HG03342 (cell line): ENCODE results near the gene CTSE.
A peak's percentile ranks its signal among the peaks of the same experiment; 100 is the strongest.
"Not testable (repeated sequence)": the region's sequence is repeated elsewhere in the genome, so short reads cannot be mapped to it uniquely, and the experiment has no call there.

ENCODE experiments used
- ATAC-seq: cut with Tn5 transposase; IDR thresholded peaks from one replicate; pipeline ENCODE4 v1.9.1; 2021; ENCODE audit warnings: mild to moderate bottlenecking, moderate library complexity; ENCODE audit not compliant: unreplicated experiment

Gene CTSE

DNA sequence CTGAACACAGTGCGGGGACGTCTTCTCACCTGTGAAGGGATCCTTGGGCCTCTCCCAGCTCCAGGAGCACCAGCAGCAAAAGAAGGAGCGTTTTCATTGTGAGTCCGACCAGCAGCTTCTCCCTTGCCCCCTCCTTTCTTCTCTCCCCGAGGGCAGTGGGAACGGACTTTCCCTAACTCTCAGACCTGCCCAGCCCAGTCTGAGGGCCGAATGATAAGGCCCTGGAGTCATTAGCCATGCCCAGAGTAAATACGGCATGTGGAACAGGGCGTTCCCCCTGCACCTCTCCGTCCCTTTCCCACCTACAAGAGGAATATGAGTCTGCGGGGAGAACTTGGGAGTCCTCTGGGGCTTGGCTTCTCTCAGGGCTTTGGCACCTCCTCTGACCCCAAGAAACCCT is at the start of gene CTSE:
CTSE (minus strand) TSS at position 201 of the 400 bp plus-strand sequence; CDS start at position 97, 104 bp downstream.
- ATAC-seq, result no peak

DNA sequence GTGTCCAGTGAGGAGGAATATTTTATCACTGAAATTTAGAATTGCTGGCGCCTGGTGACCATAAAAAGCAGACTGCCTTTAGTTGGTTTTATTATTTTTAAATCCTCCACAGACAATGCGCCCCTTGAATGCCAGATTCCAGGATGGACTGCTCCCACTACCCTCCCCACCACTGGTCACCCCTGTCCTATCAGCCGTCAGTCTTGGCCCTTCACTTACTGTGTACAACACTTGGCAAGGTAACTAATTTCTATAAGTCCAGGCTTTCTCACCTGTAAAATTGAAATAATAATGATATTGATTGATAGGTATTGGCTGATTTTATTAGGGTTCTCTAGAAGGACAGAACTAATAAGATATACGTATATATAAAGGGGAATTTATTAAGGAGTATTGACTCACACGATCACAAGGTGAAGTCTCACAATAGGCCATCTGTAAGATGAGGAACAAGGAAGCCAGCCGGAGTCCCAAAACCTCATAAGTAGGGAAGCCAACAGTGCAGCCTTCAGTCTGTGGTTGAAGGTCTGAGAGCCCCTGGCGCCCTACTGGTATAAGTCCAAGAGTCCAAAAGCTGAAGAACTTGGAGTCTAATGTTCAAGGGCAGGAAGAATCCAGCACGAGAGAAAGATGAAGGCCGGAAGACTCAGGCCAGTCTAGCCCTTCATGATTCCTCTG is 47.1 kb upstream of the CTSE start:
- ATAC-seq, result no peak

DNA sequence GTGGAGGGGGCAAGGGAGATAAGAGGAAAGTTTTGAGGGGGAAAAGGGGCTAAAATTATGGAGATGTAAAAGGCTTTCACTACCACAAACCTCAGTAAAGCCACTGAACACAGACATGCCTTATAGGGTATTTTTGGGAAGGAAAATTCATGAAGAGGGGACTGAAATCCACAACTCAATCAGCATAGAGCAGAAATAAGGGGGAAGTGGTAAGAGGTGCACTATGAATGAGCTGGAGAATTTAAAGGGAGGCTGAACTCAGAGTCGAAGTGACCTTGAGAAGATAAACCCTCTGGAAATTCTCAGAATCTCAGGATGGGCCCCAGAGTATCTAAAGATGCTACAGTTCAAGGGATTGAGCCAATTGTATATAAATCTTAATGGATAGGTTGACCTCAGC is 44.6 kb upstream of the CTSE start:
- ATAC-seq, result no peak

DNA sequence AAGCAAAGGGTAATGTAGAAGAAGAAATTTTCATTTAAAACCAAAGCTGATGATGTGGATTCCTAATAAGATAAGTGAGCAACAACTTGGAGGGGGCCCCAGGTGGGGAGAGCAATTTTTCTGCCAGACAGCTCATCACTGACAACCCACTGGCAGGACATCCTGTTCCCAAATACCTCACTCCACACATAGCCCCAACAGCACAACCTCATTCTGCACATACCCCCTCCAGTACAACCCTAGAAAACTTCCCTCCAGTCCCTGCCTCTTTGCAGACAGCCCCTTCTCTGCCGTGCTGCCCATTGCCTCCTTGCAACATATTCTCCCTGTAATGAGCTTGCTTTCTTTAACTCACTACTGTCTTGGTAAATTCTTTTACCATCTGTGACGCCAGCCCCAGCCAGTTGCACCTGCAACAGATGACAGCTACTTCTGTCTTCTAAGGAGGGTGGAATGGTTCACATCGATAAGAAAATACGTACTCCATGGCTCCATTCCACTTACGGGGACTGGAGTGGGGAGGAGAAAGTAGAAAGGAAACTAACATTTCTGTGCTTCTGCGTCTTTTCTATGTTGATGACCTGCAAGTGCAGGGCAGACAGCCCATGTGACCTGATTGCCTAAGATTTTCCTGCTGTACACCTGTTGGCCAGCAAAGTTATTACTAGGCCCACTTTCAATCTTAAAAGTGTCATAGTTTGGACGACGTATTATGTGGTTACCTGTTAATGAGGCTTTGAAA is 44.0 kb upstream of the CTSE start:
- ATAC-seq, result no peak

DNA sequence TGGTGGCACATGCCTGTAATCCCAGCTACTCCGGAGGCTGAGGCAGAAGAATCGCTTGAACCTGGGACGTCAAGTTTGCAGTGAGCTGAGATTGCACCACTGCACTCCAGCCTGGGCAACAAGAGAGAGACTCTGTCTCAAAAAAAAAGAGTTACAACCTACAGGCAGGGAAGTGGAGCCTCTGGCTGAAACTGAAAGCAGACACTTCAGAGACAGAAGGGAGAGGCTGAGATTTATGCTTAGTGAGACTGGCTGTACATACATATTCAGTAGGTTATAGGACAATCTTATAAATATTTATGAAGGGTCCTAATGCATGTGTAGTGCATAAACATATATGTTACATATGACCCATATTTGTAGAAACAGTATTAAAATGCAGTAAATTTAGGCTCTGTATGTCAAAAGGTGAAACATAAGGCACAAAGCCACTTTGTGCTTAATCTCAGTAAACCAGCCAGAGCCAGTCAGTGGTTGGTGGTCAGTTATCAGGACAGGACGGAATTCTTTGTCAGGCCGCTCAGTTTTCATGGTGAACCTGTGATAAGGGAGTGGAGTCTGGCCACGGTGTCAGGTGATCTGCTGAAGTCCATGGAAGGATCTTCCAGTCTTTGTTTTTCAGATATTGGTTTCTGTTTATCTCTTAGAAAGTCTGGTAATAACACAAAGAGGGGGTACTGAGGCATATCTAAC is 42.9 kb upstream of the CTSE start:
- peak; percentile 77 for ATAC-seq

DNA sequence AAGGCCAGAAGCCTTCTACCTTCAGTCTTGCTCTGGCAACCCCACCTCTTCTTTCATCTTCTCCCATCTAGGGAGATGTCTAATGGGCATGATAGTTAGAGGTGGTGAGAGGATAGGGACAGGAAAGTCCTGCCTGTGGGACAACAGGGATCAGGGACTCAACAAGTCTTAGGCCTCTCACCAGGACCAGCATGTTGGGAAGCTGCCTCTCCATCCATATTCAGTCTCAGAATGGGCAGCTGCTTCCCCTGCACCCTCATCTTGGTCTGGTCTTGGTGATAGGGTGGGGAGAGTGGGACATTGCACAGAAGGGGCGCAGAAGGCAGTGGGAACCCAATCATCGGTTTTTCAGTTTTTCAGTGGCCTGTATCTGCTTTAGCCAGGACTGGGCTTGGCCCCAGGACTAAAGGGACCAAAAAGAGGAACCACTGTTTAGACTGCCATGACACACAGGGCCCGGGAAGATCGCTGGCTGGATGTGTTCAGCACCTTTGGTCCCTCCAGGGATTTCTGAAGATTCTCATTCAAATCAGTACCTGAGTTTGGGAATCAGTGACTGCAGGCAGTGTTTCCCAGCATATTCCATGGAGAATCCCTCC is 42.0 kb upstream of the CTSE start:
- ATAC-seq, result no peak

DNA sequence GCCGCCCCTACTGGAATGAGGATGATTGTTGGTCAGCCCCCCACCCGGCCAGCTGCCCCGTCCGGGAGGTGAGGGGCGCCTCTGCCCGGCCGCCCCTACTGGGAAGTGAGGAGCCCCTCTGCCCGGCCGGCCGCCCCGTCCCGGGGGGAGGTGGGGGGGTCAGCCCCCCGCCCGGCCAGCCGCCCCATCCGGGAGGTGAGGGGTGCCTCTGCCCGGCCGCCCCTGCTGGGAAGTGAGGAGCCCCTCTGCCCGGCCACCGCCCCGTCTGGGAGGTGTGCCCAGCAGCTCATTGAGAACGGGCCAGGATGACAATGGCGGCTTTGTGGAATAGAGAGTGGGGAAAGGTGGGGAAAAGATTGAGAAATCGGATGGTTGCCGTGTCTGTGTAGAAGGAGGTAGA is 40.8 kb upstream of the CTSE start:
- ATAC-seq, result not testable (repeated sequence)

DNA sequence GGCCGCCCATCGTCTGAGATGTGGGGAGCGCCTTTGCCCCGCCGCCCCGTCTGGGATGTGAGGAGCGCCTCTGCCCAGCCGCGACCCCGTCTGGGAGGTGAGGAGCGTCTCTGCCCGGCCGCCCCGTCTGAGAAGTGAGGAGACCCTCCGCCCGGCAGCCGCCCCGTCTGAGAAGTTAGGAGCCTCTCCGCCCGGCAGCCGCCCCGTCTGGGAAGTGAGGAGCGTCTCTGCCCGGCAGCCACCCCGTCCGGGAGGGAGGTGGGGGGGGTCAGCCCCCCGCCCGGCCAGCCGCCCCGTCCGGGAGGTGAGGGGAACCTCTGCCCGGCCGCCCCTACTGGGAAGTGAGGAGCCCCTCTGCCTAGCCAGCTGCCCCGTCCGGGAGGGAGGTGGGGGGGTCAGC is 40.3 kb upstream of the CTSE start:
- ATAC-seq, result not testable (repeated sequence)

DNA sequence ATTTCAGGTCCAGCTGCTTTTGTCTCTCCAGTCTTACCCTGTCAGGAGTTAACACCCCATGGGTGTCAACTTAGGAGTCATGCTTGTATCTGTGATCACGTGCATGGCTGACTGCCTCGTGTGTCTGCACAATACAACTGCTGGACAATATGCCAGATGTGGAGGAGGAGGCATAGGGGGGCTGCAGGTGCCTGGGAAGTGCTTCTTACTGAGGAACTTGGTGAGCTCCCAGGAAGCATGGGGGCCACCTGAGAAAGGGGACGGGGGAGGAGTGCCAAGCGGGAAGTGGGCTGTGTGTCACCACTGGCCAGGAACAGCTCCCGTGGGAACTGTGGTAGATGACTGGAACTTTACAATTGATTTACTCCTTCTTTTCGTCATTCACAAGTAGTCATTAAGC is 38.8 kb upstream of the CTSE start:
- no peak for ATAC-seq

DNA sequence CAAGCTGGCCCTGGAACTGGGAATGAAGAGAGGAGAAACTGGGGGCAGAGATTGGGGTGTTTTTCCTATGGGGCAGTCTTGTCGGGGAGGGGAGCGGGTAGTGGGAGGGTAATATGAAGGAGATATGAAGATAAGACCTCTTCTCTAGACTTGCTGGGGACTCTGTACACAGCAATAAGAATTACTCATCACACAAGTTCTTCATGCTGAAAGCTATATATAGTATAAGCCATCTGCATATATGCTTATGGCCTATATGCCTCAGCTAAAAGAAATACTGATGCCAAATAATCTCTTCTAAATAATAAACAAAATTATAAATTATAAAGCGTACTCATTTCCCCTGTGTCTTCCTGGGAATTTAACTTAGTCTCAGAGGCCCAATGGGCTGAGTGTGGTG is 37.1 kb upstream of the CTSE start:
- ATAC-seq, result no peak

DNA sequence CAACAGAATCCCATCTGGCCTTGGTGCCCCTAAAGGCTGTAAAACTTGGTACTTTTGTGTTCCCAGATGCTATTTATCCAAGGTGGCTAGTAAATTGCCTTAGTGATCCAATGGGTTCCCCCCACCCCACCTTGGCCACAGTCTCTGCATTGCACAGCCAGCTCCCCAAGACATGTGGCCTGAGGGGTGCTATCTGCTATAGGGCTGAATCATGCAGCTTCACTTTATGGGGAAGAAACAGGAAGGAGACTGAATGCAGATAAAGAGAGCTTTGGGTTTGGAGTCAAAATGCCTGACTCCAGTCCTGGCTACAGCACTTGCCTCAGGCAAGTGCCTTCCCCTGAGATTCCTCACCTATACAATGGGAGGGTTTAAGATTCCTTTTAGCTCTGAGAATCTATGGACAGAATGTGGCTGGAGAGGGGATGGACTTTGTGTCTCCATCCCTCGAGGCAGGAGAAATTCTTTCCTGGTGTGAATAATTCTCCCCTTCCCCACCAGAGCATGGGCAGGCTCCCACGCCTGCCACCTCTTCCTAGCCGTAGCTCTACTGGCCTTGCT is 35.7 kb upstream of the CTSE start:
- no peak for ATAC-seq

DNA sequence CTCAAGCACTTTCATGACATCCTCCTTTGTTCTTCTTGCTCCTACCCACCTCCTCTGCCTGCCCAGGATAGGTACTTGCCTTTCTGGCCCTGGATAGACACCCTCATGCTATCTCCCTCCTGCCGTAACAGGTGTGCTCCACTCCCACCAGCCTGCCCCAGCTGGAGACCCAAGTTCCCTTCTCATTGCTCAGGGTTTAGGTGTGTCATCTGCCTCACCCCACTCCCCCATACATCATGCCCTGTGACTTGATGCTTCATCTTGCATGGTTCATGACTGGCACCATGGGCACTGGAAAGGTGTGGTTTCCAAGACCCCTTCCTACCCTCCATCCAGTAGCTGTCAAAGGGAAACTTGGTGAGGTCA is 35.2 kb upstream of the CTSE start:
- ATAC-seq, result no peak

DNA sequence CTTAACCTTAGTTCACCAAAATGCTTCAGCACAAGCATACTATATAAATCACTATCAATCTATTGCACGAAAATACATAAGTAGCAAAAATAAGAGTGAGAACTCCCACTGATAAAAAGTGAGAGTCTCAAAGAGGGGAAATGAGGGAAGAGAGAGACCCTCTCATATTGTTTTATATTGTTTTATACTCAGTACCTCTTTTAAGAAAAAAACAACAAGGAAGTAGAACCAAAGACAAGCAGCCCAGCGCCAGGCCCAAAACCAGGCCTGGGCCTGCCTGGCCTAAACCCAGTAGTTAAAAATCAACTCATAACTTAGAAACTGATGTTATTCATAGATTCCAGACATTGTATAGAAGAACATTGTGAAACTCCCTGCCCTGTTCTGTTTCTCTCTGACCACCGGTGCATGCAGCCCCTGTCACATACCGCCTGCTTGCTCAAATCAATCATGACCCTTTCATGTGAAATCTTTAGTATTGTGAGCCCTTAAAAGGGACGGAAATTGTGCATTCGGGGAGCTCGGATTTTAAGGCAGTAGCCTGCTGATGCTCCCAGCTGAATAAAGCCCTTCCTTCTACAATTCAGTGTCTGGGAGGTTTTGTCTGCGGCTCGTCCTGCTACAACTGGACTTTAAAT is 34.7 kb upstream of the CTSE start:
- ATAC-seq, result not testable (repeated sequence)

DNA sequence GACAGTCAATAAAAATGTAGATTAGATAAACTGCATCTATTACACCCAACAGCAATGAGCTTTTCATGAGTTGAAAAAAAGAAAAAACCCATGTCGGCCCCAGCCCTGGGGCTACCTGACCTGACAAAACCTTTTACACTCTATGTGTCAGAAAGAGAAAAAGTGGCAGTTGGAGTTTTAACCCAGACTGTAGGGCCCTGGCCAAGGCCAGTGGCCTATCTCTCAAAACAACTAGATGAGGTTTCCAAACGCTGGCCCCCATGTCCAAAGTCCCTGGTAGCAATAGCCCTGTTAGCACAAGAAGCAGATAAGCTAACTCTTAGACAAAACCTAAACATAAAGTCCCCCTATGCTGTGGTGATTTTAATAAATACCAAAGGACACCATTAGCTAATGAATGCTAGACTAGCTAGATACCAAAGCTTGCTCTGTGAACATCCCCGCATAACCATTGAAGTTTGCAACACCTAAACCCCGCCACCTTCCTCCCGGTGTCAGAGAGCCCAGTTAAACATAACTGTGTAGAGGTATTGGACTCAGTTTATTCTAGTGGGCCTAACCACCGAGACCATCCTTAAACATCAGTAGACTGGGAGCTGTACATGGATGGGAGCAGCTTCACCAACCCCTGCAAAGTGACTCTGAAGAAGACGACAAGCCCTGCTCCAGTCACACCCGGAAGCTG is 32.1 kb upstream of the CTSE start:
- not testable (repeated sequence) for ATAC-seq

DNA sequence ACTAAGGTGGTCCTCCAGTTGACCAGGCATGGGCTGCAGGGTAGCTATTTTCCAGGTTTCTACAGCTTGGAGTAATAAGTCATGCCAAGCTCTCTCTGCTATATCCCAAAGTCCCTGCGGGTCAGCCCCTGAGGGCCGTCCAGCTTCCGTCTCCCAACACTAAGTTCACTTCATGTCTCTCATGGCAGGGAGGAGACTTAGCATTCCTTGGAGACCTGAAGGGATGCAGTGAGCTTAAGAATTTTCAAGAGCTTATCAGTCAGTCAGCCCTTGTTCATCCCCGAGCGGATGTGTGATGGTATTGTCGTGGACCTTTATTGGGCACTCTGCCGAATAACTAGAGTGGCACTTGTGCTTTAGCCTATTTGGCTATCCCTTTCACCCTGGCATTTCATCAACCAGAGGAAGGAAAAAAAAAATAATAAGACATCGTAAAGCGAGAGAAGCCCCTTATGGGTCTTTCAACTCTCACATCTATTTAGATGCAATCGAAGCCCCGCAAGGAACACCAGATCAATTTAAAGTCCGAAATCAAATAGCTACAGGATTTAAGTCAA is 31.5 kb upstream of the CTSE start:
- not testable (repeated sequence) for ATAC-seq

DNA sequence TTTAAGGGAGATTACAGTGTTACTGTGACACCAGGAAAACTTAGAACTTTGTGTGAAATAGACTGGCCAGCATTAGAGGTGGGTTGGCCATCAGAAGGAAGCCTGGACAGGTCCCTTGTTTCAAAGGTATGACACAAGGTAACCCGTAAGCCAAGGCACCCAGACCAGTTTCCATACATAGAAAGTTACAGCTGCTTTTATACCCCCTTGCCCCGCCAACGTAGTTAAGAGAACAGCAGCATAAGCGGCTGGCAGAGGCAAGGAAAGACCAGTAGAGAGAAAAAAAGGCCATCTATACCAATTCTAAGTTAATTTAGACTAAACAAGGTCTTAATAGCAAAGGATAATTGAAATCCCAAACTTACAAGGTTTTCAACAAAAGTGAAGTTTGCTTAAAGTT is 29.9 kb upstream of the CTSE start:
- not testable (repeated sequence) for ATAC-seq

DNA sequence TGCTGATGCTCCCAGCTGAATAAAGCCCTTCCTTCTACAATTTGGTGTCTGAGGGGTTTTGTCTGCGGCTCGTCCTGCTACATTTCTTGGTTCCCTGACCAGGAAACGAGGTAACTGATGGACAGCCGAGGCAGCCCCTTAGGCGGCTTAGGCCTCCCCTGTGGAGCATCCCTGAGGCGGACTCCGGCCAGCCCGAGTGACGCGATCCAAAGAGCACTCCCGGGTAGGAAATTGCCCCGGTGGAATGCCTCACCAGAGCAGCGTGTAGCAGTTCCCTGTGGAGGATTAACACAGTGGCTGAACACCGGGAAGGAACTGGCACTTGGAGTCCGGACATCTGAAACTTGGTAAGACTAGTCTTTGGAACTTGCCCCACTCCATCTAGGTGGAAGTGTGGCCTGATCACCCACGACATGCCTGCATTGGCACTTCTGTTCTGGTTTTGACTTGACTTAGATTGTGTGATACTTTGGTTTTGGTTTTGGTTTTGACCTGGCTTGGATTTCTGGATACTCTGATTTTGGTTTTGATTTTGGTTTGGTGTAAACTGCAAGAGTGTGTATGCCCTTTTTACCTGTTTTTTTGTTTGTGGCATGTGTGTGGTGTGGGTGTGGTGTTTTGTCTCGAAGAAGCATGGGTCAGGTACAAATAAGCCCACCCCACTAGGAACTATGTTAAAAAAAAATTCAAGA is 29.4 kb upstream of the CTSE start, which contains the start of gene RHEX:
RHEX (plus strand) TSS at position 255 of the 692 bp plus-strand sequence. CDS start 44,656 bp downstream, outside the sequence.
- ATAC-seq, result not testable (repeated sequence)

DNA sequence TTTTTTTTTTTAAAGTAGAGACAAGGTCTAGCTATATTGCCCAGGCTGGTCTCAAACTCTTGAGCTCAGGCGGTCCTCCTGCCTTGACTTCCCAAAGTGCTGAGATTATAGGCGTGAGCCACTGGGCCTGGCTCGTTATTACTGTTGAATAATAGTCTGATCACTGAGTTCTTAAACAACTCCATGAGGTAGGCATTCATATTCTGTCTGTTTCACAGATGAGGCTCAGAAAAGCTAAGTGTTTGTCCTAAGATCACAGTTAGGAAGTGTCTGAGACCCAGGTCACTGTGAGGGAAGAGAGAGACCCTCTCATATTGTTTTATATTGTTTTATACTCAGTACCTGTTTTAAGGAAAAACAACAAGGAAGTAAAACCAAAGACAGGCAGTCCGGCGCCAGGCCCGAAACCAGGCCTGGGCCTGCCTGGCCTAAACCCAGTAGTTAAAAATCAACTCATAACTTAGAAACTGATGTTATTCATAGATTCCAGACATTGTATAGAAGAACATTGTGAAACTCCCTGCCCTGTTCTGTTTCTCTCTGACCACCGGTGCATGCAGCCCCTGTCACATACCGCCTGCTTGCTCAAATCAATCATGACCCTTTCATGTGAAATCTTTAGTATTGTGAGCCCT is 28.7 kb upstream of the CTSE start:
- not testable (repeated sequence) for ATAC-seq
